HepG2 (cell line): ENCODE results near the gene CEP131. TPM values are rescaled to one million over a fixed set of nuclear protein-coding genes. Genes with fewer than 3 reads are reported as not detected.

Experiments used
- ARNT ChIP-seq: fragments of 450-650 bp; IDR thresholded peaks from 2 replicates; pipeline ENCODE4 v1.6.1; 2017
- ATAD3A ChIP-seq: sonication (generic); formaldehyde crosslinking; IDR thresholded peaks from 2 replicates; pipeline ENCODE4 v1.4.0; 2020; ENCODE audit warnings: missing genetic modification reagents
- CEBPG ChIP-seq: IDR thresholded peaks from 2 replicates; pipeline ENCODE4 v1.6.1; 2016
- CTCF ChIP-seq: sonication (generic); formaldehyde crosslinking; IDR thresholded peaks from 2 replicates; pipeline ENCODE4 v1.5.0; 2020; ENCODE audit warnings: mild to moderate bottlenecking, missing genetic modification reagents, moderate library complexity
- EZH2 ChIP-seq: conservative IDR thresholded peaks from 2 replicates; pipeline ENCODE4 v1.6.1; 2012; ENCODE audit warnings: mild to moderate bottlenecking, low read depth, low read length, moderate library complexity
- FOXC1 ChIP-seq: sonication (generic); formaldehyde crosslinking; IDR thresholded peaks from 2 replicates; pipeline ENCODE4 v1.8.0; 2022; ENCODE audit warnings: mild to moderate bottlenecking, missing genetic modification reagents, borderline replicate concordance
- PCBP1 ChIP-seq: fragments of 200-400 bp; formaldehyde crosslinking; IDR thresholded peaks from 2 replicates; pipeline ENCODE4 v1.6.1; 2017; ENCODE audit warnings: mild to moderate bottlenecking, low read depth, low read length, borderline replicate concordance
- RNF219 ChIP-seq: sonication (generic); formaldehyde crosslinking; IDR thresholded peaks from 2 replicates; pipeline ENCODE4 v1.5.0; 2020; ENCODE audit warnings: mild to moderate bottlenecking, missing genetic modification reagents
- SETDB1 ChIP-seq: sonication (generic); formaldehyde crosslinking; IDR thresholded peaks from 2 replicates; pipeline ENCODE4 v1.5.1; 2020; ENCODE audit warnings: missing genetic modification reagents, mild to moderate bottlenecking, borderline replicate concordance
- ZNF251 ChIP-seq: sonication (generic); formaldehyde crosslinking; IDR thresholded peaks from 2 replicates; pipeline ENCODE4 v1.9.0; 2021; ENCODE audit warnings: mild to moderate bottlenecking, missing genetic modification reagents
- ZNF619 ChIP-seq: sonication (generic); formaldehyde crosslinking; IDR thresholded peaks from 2 replicates; pipeline ENCODE4 v1.4.0; 2020; ENCODE audit warnings: mild to moderate bottlenecking, missing genetic modification reagents
- polyA plus RNA-seq, 8 experiments: library from polyadenylated mRNA; depleted of rRNA in 3 of 8; stranded (reverse) in 7 of 8; unstranded in 1 of 8; fragments of >200 nt; fragmentation: Illumina TruSeq in 4 of 8; extraction: Trizol in 4 of 8; gene quantifications; 2 replicates each; pipeline versions ENCODE4 v1.2.1 to v1.2.3, GENCODE V29; 2011 to 2016; ENCODE audit warnings: low read depth in 4 of 8, missing spikeins in 1 of 8, mixed read lengths in 1 of 8; ENCODE audit not compliant: insufficient read depth in 1 of 8
- total RNA-seq, 5 experiments: library from RNA; depleted of rRNA; stranded (reverse); fragments of >200 nt; fragmentation: Illumina TruSeq; extraction: Trizol; gene quantifications; 2 replicates each; pipeline ENCODE4 v1.2.3, GENCODE V29; 2016; ENCODE audit warnings: low read depth in 1 of 5
- TF ChIP-seq, protein P1 (sequence below): sonication (generic); formaldehyde crosslinking; IDR thresholded peaks from 2 replicates; pipeline ENCODE4 v1.5.0; 2020; ENCODE audit warnings: missing genetic modification reagents
- TF ChIP-seq, protein P2 (sequence below): sonication (generic); formaldehyde crosslinking; IDR thresholded peaks from 2 replicates; pipeline ENCODE4 v1.4.0; 2020; ENCODE audit warnings: mild to moderate bottlenecking, missing genetic modification reagents
- TF ChIP-seq, protein P3 (sequence below), 2 experiments: IDR thresholded peaks; 2 replicates each; pipeline ENCODE4 v1.6.1; 2011 to 2012; ENCODE audit warnings: low read length in 2 of 2, borderline replicate concordance in 1 of 2, low read depth in 1 of 2, mild to moderate bottlenecking in 1 of 2, moderate library complexity in 1 of 2
- TF ChIP-seq, protein P4 (sequence below): sonication (generic); formaldehyde crosslinking; IDR thresholded peaks from 2 replicates; pipeline ENCODE4 v1.4.0; 2020; ENCODE audit warnings: missing genetic modification reagents

CEP131 gene
- total and polyA plus RNA-seq, 2 of the 13 experiments (the other 11 are each of a cell fraction or from before 2014, with no cell fraction given) = 5.0 to 16.8 TPM

- TF ChIP-seq FOXC1 (CRISPR knock-in tag) (no peak), ZNF619 (CRISPR knock-in tag) (no peak), RNF219 (CRISPR knock-in tag) (no peak), EZH2 (no peak), ATAD3A (CRISPR knock-in tag) (no peak), ZNF251 (CRISPR knock-in tag) (0 out of 2 replicates have a peak, but pooled peaks have one; percentile 33), CTCF (CRISPR knock-in tag) (no peak), SETDB1 (CRISPR knock-in tag) (no peak), PCBP1 (no peak), ARNT (no peak), CEBPG (CRISPR knock-in tag) (no peak)
- TF ChIP-seq, protein P1, sequence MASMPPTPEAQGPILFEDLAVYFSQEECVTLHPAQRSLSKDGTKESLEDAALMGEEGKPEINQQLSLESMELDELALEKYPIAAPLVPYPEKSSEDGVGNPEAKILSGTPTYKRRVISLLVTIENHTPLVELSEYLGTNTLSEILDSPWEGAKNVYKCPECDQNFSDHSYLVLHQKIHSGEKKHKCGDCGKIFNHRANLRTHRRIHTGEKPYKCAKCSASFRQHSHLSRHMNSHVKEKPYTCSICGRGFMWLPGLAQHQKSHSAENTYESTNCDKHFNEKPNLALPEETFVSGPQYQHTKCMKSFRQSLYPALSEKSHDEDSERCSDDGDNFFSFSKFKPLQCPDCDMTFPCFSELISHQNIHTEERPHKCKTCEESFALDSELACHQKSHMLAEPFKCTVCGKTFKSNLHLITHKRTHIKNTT (CRISPR knock-in tag) = no peak
- TF ChIP-seq, protein P2, sequence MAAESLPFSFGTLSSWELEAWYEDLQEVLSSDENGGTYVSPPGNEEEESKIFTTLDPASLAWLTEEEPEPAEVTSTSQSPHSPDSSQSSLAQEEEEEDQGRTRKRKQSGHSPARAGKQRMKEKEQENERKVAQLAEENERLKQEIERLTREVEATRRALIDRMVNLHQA (CRISPR knock-in tag) = no peak
- TF ChIP-seq, protein P3, sequence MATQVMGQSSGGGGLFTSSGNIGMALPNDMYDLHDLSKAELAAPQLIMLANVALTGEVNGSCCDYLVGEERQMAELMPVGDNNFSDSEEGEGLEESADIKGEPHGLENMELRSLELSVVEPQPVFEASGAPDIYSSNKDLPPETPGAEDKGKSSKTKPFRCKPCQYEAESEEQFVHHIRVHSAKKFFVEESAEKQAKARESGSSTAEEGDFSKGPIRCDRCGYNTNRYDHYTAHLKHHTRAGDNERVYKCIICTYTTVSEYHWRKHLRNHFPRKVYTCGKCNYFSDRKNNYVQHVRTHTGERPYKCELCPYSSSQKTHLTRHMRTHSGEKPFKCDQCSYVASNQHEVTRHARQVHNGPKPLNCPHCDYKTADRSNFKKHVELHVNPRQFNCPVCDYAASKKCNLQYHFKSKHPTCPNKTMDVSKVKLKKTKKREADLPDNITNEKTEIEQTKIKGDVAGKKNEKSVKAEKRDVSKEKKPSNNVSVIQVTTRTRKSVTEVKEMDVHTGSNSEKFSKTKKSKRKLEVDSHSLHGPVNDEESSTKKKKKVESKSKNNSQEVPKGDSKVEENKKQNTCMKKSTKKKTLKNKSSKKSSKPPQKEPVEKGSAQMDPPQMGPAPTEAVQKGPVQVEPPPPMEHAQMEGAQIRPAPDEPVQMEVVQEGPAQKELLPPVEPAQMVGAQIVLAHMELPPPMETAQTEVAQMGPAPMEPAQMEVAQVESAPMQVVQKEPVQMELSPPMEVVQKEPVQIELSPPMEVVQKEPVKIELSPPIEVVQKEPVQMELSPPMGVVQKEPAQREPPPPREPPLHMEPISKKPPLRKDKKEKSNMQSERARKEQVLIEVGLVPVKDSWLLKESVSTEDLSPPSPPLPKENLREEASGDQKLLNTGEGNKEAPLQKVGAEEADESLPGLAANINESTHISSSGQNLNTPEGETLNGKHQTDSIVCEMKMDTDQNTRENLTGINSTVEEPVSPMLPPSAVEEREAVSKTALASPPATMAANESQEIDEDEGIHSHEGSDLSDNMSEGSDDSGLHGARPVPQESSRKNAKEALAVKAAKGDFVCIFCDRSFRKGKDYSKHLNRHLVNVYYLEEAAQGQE (IDR thresholded peaks at IDR 0.05; ENCODE audit: borderline replicate concordance in 1 of 2, low read depth in 1 of 2, low read length in 2 of 2) = no peak
- TF ChIP-seq, protein P4, sequence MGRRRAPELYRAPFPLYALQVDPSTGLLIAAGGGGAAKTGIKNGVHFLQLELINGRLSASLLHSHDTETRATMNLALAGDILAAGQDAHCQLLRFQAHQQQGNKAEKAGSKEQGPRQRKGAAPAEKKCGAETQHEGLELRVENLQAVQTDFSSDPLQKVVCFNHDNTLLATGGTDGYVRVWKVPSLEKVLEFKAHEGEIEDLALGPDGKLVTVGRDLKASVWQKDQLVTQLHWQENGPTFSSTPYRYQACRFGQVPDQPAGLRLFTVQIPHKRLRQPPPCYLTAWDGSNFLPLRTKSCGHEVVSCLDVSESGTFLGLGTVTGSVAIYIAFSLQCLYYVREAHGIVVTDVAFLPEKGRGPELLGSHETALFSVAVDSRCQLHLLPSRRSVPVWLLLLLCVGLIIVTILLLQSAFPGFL (CRISPR knock-in tag) = no peak
Observed at GRCh38 chr17:81245024-81245664, 22.4 kb upstream of the CEP131 start (continued).
